Gastrocnemius medialis (tissue), 4 donors: ENCODE data around the gene CD177. TPM values are rescaled to one million over a fixed set of nuclear protein-coding genes. Genes with fewer than 3 reads are reported as not detected.
"Not testable (repeated sequence)": the region's sequence is repeated elsewhere in the genome, so short reads cannot be mapped to it uniquely, and the experiment has no call there.

ENCODE experiments used
- ATAC-seq, 2 donors: fragments of 150-250 bp; one replicate each; pipeline ENCODE4 v1.9.1; 2016
- DNase-seq, 2 donors: peaks; one replicate each; pipeline ENCODE4 v3.0.0-alpha.2; 2019
- H3K27ac ChIP-seq, 4 donors: fragments of 200-600 bp; sonication (generic); 1 replicate in 1 of 4; 2 replicates in 3 of 4; pipeline ENCODE4 v1.5.1; 2016 to 2018; ENCODE audit warnings: mild to moderate bottlenecking in 2 of 4, moderate library complexity in 1 of 4
- H3K27me3 ChIP-seq, 3 donors: fragments of 200-600 bp; sonication (generic) in 2 of 3; 1 replicate in 1 of 3; 2 replicates in 2 of 3; pipeline versions ENCODE4 v1.5.1 to v1.6.0; 2016 to 2019; ENCODE audit warnings: mild to moderate bottlenecking in 1 of 3, moderate library complexity in 1 of 3
- H3K36me3 ChIP-seq, 2 donors: fragments of 200-600 bp; sonication (generic) in 1 of 2; one replicate each; pipeline ENCODE4 v1.5.1; 2017 to 2018
- H3K4me1 ChIP-seq, 2 donors: fragments of 200-600 bp; sonication (generic) in 1 of 2; one replicate each; pipeline ENCODE4 v1.5.1; 2016 to 2017; ENCODE audit warnings: mild to moderate bottlenecking in 2 of 2
- H3K4me3 ChIP-seq, 4 donors: fragments of 200-600 bp; sonication (generic) in 3 of 4; 1 replicate in 1 of 4; 2 replicates in 3 of 4; pipeline ENCODE4 v1.5.1; 2016 to 2019; ENCODE audit warnings: mild to moderate bottlenecking in 2 of 4
- H3K9me3 ChIP-seq, 3 donors: fragments of 200-600 bp; sonication (generic) in 2 of 3; 1 replicate in 1 of 3; 2 replicates in 2 of 3; pipeline ENCODE4 v1.5.1; 2016 to 2019
- POLR2A ChIP-seq, 2 donors: fragments of 450-650 bp; IDR thresholded peaks; one replicate each; pipeline ENCODE4 v1.6.1; 2017; ENCODE audit warnings: antibody characterized with exemption in 2 of 2, mild to moderate bottlenecking in 2 of 2, moderate library complexity in 2 of 2
- in situ Hi-C, 4 donors: fragments of 200-750 bp; cut with MboI; loops; one replicate each; pipeline versions ENCODE4 v1.15.0 to v1.8.0; 2017; ENCODE audit warnings: low sequenced_read_pairs in 4 of 4
- intact Hi-C: fragments of 100-400 bp; cut with DNase I; formaldehyde crosslinking; loops from one replicate; pipeline ENCODE4 v1.15.1; 2023; ENCODE audit warnings: low total_unique reads
- total RNA-seq, 4 donors: library from RNA; depleted of rRNA; stranded (reverse); fragments of >200 nt; gene quantifications; one replicate each; pipeline versions ENCODE4 v1.1.0 to v1.2.3, GENCODE V29; 2016
- TF ChIP-seq, protein P1 (sequence below), 5 experiments: fragments of 450-650 bp in 3 of 5; fragments of 200-600 bp in 2 of 5; sonication (generic) in 2 of 5; IDR thresholded peaks in 4 of 5; conservative IDR thresholded peaks in 1 of 5; 1 replicate in 4 of 5; 2 replicates in 1 of 5; pipeline ENCODE4 v1.5.1; 2016 to 2019; ENCODE audit warnings: antibody characterized with exemption in 5 of 5, mild to moderate bottlenecking in 3 of 5, moderate library complexity in 3 of 5

Gene CD177
- total RNA-seq, 4 donors from 2014 or later = 1.3 to 2.9 (median 2.6) TPM; not detected in 1

DNA sequence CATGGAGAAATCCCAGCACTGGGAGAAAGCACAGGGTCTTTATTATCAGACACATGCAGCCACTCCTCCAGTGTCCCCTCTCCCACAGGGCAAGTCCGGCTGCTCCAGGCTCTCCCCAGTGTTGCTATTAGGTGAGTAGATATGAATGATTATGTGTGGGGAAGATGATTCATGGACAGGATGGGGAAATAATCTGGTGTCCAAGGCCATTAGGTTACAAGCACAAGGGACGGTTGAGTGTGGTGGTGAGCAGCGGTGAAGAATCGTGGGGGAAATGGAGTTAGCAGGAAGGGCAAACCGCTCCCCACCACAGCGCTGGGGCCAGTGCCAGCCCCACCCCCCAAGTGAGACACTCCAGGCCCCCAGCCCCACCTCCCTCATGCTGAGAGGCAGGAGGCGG is 19.0 kb downstream of the CD177 start:
- Histone ChIP-seq H3K27me3 (no peaks in the 10 kb centered on the region), H3K9me3 (no peaks in the 10 kb centered on the region), H3K4me3 (no peak overlapping the region), H3K36me3 (no peaks in the 10 kb centered on the region), H3K4me1 (no peaks in the 10 kb centered on the region), H3K27ac (no peak overlapping the region)
- TF ChIP-seq, protein P1, sequence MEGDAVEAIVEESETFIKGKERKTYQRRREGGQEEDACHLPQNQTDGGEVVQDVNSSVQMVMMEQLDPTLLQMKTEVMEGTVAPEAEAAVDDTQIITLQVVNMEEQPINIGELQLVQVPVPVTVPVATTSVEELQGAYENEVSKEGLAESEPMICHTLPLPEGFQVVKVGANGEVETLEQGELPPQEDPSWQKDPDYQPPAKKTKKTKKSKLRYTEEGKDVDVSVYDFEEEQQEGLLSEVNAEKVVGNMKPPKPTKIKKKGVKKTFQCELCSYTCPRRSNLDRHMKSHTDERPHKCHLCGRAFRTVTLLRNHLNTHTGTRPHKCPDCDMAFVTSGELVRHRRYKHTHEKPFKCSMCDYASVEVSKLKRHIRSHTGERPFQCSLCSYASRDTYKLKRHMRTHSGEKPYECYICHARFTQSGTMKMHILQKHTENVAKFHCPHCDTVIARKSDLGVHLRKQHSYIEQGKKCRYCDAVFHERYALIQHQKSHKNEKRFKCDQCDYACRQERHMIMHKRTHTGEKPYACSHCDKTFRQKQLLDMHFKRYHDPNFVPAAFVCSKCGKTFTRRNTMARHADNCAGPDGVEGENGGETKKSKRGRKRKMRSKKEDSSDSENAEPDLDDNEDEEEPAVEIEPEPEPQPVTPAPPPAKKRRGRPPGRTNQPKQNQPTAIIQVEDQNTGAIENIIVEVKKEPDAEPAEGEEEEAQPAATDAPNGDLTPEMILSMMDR (IDR thresholded peaks at IDR 0.05 in 4 of 5, conservative IDR thresholded peaks at IDR 0.05 in 1 of 5) = no peak
- TF ChIP-seq POLR2A (IDR thresholded peaks at IDR 0.05) = no peak
- in situ Hi-C loops = no loop called here
- intact Hi-C loops = no loop called here
- DNase-seq (no peak), ATAC-seq (no peak)

DNA sequence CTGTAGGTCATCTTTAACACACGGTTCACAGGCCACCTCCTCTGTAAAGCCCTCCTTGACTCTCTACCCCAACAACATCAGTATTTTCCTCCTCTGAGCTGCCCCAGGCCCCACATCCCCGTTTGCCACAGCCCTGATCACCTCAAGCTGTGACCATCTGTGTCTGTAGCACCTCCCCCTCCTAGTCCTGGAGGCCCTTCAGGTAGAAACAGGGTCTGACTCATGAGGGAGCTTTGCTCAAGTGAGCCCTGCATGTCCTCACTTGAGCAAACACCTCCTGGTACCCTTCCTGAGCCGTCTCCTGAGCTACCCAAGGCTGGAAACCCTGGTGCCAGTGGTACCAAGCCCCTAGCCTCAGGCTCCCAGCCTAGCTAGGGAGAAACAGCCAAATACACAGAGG is 24.1 kb downstream of the CD177 start:
- DNase-seq, H3K27me3 ChIP-seq, H3K9me3 ChIP-seq, H3K27ac ChIP-seq, H3K4me1 ChIP-seq, intact Hi-C loops, ATAC-seq, H3K4me3 ChIP-seq, H3K36me3 ChIP-seq, in situ Hi-C loops: not testable (repeated sequence)

DNA sequence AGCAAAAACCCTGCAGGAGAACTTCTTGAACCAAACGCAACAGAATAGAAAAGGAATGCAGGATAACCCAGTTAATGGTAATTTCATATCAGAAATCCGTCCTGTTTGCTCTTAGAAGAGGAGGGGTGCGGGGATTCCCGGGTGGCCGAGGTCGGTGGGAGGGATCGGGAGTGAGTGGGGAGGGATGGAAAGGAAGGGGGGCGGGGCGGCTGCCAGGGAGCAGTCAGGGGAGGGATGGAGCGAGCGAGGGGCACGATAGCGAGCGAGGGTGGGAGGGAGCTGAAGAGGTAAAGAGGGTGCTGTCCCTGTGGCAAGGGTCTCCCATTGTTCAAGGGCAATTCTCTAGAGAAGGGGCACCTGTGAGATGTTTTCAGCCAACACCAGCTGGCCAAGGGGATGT is 26.5 kb downstream of the CD177 start:
- intact Hi-C loops = no loop called here
- H3K36me3 ChIP-seq = no peaks in the 10 kb centered on the region
- no peak overlapping the region for H3K4me3 ChIP-seq
- H3K27ac ChIP-seq = no peak overlapping the region
- TF ChIP-seq POLR2A (IDR thresholded peaks at IDR 0.05) = no peak
- TF ChIP-seq, protein P1 (IDR thresholded peaks at IDR 0.05 in 4 of 5, conservative IDR thresholded peaks at IDR 0.05 in 1 of 5) = no peak
- DNase-seq (no peak), ATAC-seq (no peak)
- in situ Hi-C loops = no loop called here
- H3K9me3 ChIP-seq = no peaks in the 10 kb centered on the region
- H3K4me1 ChIP-seq = no peaks in the 10 kb centered on the region
- H3K27me3 ChIP-seq = no peaks in the 10 kb centered on the region

DNA sequence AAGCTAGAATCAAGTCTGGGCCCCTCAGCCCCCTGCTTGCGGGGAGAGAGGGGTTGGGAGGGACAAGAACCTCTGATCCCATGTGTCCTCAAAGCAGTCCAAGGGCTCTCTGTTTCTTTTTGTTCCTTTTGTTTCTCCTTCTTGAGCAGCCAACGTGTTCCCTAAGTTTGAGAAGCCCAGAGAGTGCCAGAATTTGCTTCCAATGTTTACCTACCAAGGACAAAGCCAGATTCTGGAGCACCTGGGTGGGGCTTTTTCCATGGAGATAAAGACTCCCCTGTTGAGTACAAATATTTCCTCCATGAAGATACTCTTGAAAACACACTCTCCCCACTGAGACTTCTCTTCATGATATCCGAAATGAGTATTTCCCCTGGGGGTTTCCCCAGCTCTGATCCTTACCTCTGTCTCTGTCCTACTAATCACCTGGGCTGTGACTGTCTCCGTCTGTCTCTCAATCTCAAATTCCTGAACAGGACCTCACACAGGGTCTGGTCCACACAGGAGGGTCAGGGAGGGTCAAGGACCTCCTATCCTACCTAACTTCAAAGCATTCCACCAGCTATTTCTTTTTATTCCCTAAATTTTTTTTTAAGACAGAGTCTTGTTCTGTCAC is 27.4 kb downstream of the CD177 start:
- no peak for DNase-seq
- no peak overlapping the region for H3K4me3 ChIP-seq
- no peaks in the 10 kb centered on the region for H3K36me3 ChIP-seq
- TF ChIP-seq, protein P1 (IDR thresholded peaks at IDR 0.05 in 4 of 5, conservative IDR thresholded peaks at IDR 0.05 in 1 of 5) = no peak
- no peak for TF ChIP-seq POLR2A (IDR thresholded peaks at IDR 0.05)
- ATAC-seq = no peak
- no peaks in the 10 kb centered on the region for H3K9me3 ChIP-seq
- no peak overlapping the region for H3K27ac ChIP-seq
- H3K27me3 ChIP-seq = no peaks in the 10 kb centered on the region
- no peaks in the 10 kb centered on the region for H3K4me1 ChIP-seq
- intact Hi-C loops (no loop called here), in situ Hi-C loops (no loop called here)

DNA sequence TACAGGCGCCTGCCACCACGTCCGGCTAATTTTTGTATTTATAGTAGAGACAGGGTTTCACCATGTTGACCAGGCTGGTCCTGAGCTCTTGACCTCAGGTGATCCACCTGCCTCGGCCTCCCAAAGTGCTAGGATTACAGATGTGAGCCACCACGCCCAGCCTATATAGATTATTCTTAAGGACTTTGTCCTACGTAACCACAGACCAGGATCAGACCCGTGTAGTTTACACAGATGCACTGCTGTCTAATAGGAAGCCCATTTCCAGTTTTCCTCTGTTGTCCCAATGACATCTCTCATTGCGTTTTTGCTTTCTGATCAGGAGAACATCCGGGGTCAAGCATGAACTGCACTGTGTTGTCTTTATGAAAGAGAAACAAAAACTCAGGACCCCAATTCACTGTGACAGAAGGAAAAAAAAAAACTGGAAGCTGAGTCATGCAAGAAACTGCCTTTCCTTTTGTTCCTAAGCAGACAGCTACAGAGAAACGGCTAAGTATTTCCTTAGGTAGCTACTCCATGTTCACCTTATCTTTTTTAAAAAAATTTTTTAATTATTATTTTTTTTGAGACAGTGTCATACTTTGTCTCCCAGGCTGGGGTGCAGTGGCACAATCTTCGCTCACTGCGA is 29.2 kb downstream of the CD177 start:
- H3K4me3 ChIP-seq, ATAC-seq, H3K36me3 ChIP-seq, DNase-seq, H3K4me1 ChIP-seq, H3K27ac ChIP-seq, intact Hi-C loops, H3K9me3 ChIP-seq, in situ Hi-C loops, H3K27me3 ChIP-seq: not testable (repeated sequence)

DNA sequence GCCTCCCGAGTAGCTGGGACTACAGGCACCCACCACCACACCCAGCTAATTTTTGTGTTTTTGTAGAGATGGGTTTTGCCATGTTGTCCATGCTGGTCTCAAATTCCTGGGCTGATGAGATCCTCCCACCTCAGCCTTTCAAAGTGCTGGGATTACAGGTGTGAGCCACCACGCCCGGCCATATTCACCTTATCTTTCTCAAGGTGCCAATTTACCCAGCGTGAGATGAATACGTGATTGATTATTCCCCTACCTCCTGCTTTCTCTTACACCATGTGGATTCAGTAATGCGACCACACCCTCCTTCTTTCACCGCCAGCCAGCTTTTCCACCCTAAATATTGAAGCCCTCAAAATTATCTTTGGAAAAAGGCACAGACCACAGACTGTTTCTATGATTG is 29.8 kb downstream of the CD177 start:
- DNase-seq, H3K27me3 ChIP-seq, intact Hi-C loops, H3K27ac ChIP-seq, in situ Hi-C loops, H3K36me3 ChIP-seq, ATAC-seq, H3K4me1 ChIP-seq, H3K4me3 ChIP-seq, H3K9me3 ChIP-seq: not testable (repeated sequence)

DNA sequence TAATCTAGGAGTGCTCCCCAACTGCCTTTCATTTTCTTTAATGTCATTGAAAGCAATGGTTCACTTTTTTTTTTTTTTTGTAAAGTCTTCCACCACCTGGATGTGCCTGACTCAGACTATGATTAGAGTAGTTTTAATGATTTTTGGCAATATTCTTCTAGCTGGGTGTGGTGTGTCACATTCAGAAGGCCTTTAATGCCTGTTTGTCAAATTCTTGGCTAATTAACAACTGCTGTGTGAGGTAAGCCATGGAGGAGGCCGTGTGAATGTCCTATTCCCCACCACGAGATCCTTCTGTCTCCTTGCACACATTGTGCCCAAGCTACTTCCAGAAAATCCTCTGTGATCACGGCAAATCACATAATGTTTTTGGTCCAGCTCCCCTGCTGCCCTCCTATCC is 30.3 kb downstream of the CD177 start:
- in situ Hi-C loops, H3K9me3 ChIP-seq, intact Hi-C loops, ATAC-seq, H3K4me1 ChIP-seq, H3K4me3 ChIP-seq, H3K27me3 ChIP-seq, H3K27ac ChIP-seq, H3K36me3 ChIP-seq, DNase-seq: not testable (repeated sequence)

DNA sequence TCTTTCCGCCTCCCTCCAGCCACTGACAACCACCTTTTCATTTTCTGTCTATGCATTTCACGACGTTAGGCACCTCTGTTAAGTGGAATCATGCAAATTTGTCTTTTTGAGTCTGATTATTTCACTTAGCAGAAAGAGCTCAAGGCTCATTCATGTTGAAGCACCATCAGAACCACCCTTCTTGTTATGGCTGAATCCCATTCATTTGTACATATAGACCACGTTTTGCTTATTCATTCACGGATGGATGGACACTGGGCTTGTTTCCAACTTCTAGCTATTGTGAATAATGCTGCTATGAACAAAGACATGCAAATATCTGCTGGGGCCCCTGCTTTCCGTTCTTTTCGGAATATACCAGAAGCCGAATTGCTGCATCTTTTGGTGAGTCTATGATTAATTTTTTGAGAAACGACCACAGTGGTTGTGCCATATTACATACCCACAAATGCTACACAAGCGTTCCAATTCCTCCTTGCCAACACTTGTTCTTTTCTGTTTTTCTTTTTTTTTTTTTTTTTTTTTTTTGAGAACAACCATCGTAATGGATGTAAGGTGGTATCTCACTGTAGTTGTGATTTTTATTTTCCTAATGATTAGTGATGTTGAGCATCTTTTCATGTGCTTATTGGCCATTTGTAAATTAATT is 37.5 kb downstream of the CD177 start:
- intact Hi-C loops = not testable (repeated sequence)

DNA sequence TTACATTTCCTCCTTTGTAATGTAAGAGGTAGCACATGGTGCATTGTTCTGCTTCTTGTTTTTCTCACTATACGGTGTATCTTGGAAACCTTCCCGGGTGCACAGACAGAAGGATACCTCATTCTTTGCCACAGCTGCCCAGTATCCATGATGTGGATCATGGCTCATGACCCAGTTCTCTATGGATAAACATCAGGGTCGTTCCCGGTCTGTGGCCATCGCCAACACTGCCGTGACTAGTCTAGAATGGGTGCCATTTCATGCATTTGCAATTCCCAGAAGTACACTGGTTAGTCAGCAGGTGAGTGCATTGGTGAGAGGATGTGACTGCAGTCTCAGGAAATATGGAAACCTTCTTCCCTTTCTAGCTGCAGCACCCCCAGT is 38.1 kb downstream of the CD177 start:
- H3K4me1 ChIP-seq, H3K9me3 ChIP-seq, H3K4me3 ChIP-seq, H3K36me3 ChIP-seq, H3K27me3 ChIP-seq, ATAC-seq, in situ Hi-C loops, DNase-seq, intact Hi-C loops, H3K27ac ChIP-seq: not testable (repeated sequence)

More for the DNA sequence above, 37.5 kb downstream of the CD177 start:
- H3K36me3 ChIP-seq, H3K27me3 ChIP-seq, H3K4me1 ChIP-seq, in situ Hi-C loops, H3K9me3 ChIP-seq, DNase-seq, ATAC-seq, H3K27ac ChIP-seq, H3K4me3 ChIP-seq: not testable (repeated sequence)
